ENCODE data around the gene GOLIM4.

GRCh38 chr3:168139947-168140346 lies 44.2 kb upstream of the GOLIM4 start:
- TF ChIP-seq, protein P1, sequence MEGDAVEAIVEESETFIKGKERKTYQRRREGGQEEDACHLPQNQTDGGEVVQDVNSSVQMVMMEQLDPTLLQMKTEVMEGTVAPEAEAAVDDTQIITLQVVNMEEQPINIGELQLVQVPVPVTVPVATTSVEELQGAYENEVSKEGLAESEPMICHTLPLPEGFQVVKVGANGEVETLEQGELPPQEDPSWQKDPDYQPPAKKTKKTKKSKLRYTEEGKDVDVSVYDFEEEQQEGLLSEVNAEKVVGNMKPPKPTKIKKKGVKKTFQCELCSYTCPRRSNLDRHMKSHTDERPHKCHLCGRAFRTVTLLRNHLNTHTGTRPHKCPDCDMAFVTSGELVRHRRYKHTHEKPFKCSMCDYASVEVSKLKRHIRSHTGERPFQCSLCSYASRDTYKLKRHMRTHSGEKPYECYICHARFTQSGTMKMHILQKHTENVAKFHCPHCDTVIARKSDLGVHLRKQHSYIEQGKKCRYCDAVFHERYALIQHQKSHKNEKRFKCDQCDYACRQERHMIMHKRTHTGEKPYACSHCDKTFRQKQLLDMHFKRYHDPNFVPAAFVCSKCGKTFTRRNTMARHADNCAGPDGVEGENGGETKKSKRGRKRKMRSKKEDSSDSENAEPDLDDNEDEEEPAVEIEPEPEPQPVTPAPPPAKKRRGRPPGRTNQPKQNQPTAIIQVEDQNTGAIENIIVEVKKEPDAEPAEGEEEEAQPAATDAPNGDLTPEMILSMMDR (IDR thresholded peaks at IDR 0.05), result no peak
- TF ChIP-seq PRDM15 (CRISPR knock-in tag; IDR thresholded peaks at IDR 0.05), result no peak
- no peak for TF ChIP-seq ZNF232 (CRISPR knock-in tag; IDR thresholded peaks at IDR 0.05)
- TF ChIP-seq, protein P2, sequence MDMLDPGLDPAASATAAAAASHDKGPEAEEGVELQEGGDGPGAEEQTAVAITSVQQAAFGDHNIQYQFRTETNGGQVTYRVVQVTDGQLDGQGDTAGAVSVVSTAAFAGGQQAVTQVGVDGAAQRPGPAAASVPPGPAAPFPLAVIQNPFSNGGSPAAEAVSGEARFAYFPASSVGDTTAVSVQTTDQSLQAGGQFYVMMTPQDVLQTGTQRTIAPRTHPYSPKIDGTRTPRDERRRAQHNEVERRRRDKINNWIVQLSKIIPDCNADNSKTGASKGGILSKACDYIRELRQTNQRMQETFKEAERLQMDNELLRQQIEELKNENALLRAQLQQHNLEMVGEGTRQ (CRISPR knock-in tag; IDR thresholded peaks at IDR 0.05), result no peak
- TF ChIP-seq CBFB (CRISPR knock-in tag; IDR thresholded peaks at IDR 0.05; ENCODE audit: low read depth), result no peak
- no peak for TF ChIP-seq RELA (CRISPR knock-in tag; IDR thresholded peaks at IDR 0.05; ENCODE audit: borderline replicate concordance)
- no peak for TF ChIP-seq E2F4 (CRISPR knock-in tag; IDR thresholded peaks at IDR 0.05; ENCODE audit: borderline replicate concordance, low read depth)
- TF ChIP-seq ESRRA (CRISPR knock-in tag; IDR thresholded peaks at IDR 0.05; ENCODE audit: borderline replicate concordance), result no peak
- no peak for TF ChIP-seq CREB1 (CRISPR knock-in tag; IDR thresholded peaks at IDR 0.05)
- TF ChIP-seq, protein P3, sequence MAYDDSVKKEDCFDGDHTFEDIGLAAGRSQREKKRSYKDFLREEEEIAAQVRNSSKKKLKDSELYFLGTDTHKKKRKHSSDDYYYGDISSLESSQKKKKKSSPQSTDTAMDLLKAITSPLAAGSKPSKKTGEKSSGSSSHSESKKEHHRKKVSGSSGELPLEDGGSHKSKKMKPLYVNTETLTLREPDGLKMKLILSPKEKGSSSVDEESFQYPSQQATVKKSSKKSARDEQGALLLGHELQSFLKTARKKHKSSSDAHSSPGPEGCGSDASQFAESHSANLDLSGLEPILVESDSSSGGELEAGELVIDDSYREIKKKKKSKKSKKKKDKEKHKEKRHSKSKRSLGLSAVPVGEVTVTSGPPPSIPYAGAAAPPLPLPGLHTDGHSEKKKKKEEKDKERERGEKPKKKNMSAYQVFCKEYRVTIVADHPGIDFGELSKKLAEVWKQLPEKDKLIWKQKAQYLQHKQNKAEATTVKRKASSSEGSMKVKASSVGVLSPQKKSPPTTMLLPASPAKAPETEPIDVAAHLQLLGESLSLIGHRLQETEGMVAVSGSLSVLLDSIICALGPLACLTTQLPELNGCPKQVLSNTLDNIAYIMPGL (CRISPR knock-in tag; IDR thresholded peaks at IDR 0.05), result no peak
- TF ChIP-seq NFYB (CRISPR knock-in tag; conservative IDR thresholded peaks at IDR 0.05; ENCODE audit: low read depth), result no peak
- no peak for TF ChIP-seq ZNF219 (CRISPR knock-in tag; IDR thresholded peaks at IDR 0.05; ENCODE audit: borderline replicate concordance)
- TF ChIP-seq MAX (CRISPR knock-in tag; IDR thresholded peaks at IDR 0.05), result no peak
- no peak for TF ChIP-seq MLX (CRISPR knock-in tag; IDR thresholded peaks at IDR 0.05)

Data from WTC11 (cell line).